Measurements from ENCODE around the gene IQSEC3. TPM values are rescaled to one million over a fixed set of nuclear protein-coding genes. Genes with fewer than 3 reads are reported as not detected.
"Not testable (repeated sequence)": the region's sequence is repeated elsewhere in the genome, so short reads cannot be mapped to it uniquely, and the experiment has no call there.

IQSEC3 gene
- total RNA-seq, 1 donor from 2014 or later = not detected

GRCh38 chr12:215116-215515 is 148.5 kb downstream of the IQSEC3 start:
- no peak for ATAC-seq (ENCODE audit: low read depth)
- no peak overlapping the region for H3K4me3 Mint-ChIP-seq
- no peak for DNase-seq
- peaks cover 43% of the 10 kb centered on the region for H3K27me3 Mint-ChIP-seq
- POLR2A ChIA-PET = no interaction called here
- intact Hi-C loops (cut with micrococcal nuclease) = no loop called here
- no peak overlapping the region for H3K27ac Mint-ChIP-seq
- H3K36me3 Mint-ChIP-seq (ENCODE audit: low read depth) = no peaks in the 10 kb centered on the region
- peaks cover 17% of the 10 kb centered on the region for H3K4me1 Mint-ChIP-seq
- no peak for TF ChIP-seq CTCF (IDR thresholded peaks at IDR 0.05)
- H3K9me3 Mint-ChIP-seq = no peaks in the 10 kb centered on the region
- CTCF ChIA-PET = no interaction called here

- H3K9me3 Mint-ChIP-seq; H3K36me3 Mint-ChIP-seq (ENCODE audit: low read depth); H3K4me3 Mint-ChIP-seq; ATAC-seq (ENCODE audit: low read depth); DNase-seq; intact Hi-C loops (cut with micrococcal nuclease); POLR2A ChIA-PET; H3K27ac Mint-ChIP-seq; CTCF ChIA-PET: not testable (repeated sequence)
- H3K27me3 Mint-ChIP-seq = peaks cover 33% of the 10 kb centered on the region
- H3K4me1 Mint-ChIP-seq = peaks cover 14% of the 10 kb centered on the region
Measured at GRCh38 chr12:217029-217428, 150.5 kb downstream of the IQSEC3 start.

GRCh38 chr12:218221-218620 is 151.7 kb downstream of the IQSEC3 start:
- Mint-ChIP-seq H3K4me1 (peaks cover 3% of the 10 kb centered on the region), H3K36me3 (ENCODE audit: low read depth) (no peaks in the 10 kb centered on the region), H3K4me3 (no peak overlapping the region), H3K27me3 (peaks cover 27% of the 10 kb centered on the region), H3K9me3 (no peaks in the 10 kb centered on the region), H3K27ac (no peak overlapping the region)
- ChIA-PET POLR2A (no interaction called here), CTCF (no interaction called here)
- no peak for ATAC-seq (ENCODE audit: low read depth)
- TF ChIP-seq CTCF (IDR thresholded peaks at IDR 0.05) = no peak
- intact Hi-C loops (cut with micrococcal nuclease) = no loop called here
- no peak for DNase-seq

GRCh38 chr12:218728-219590 is 152.4 kb downstream of the IQSEC3 start:
- Mint-ChIP-seq H3K9me3 (no peaks in the 10 kb centered on the region), H3K4me1 (no peaks in the 10 kb centered on the region), H3K4me3 (no peak overlapping the region), H3K36me3 (ENCODE audit: low read depth) (no peaks in the 10 kb centered on the region), H3K27ac (no peak overlapping the region), H3K27me3 (peaks cover 20% of the 10 kb centered on the region)
- no peak for ATAC-seq (ENCODE audit: low read depth)
- intact Hi-C loops (cut with micrococcal nuclease) = no loop called here
- DNase-seq = no peak
- ChIA-PET CTCF (no interaction called here), POLR2A (no interaction called here)
- no peak for TF ChIP-seq CTCF (IDR thresholded peaks at IDR 0.05)

GRCh38 chr12:219891-220352 is 153.4 kb downstream of the IQSEC3 start:
- DNase-seq = no peak
- CTCF ChIA-PET = no interaction called here
- POLR2A ChIA-PET = no interaction called here

More at GRCh38 chr12:219891-220352, 153.4 kb downstream of the IQSEC3 start:
- Mint-ChIP-seq H3K27me3 (peaks cover 16% of the 10 kb centered on the region), H3K36me3 (ENCODE audit: low read depth) (no peaks in the 10 kb centered on the region), H3K9me3 (no peaks in the 10 kb centered on the region), H3K4me1 (no peaks in the 10 kb centered on the region), H3K27ac (no peak overlapping the region), H3K4me3 (no peak overlapping the region)
- no peak for TF ChIP-seq CTCF (IDR thresholded peaks at IDR 0.05)
- peak; percentile 62 for ATAC-seq (ENCODE audit: low read depth)
- intact Hi-C loops (cut with micrococcal nuclease) = no loop called here

All from activated B cell treated with CpG ODN at 0.5 μM for 24 hours (primary cell).